Measurements from ENCODE around the gene TOM1L1. TPM values are rescaled to one million over a fixed set of nuclear protein-coding genes. Genes with fewer than 3 reads are reported as not detected.

The TOM1L1 gene
- total RNA-seq, 3 donors from 2014 or later (not counting 1 experiment from before 2014, with no cell fraction given): not detected

GRCh38 chr17:54941285-54941684 lies 40.6 kb downstream of the TOM1L1 start:
- no peak overlapping the region for H3K27ac Mint-ChIP-seq
- ATAC-seq (no peak), DNase-seq (no peak)
- no peaks in the 10 kb centered on the region for H3K4me1 ChIP-seq (ENCODE audit: control insufficient read depth, insufficient read depth, low read length)
- no peak overlapping the region for H3K4me3 ChIP-seq (ENCODE audit: low read length)
- no peak overlapping the region for H3K27ac ChIP-seq (ENCODE audit: low read length)
- H3K4me3 Mint-ChIP-seq: no peak overlapping the region
- WGBS (ENCODE audit: insufficient coverage): 100% methylated on average over 1 of the region's 1 CpG
- H3K27me3 Mint-ChIP-seq (ENCODE audit: low read depth in 2 of 2): no peaks in the 10 kb centered on the region
- no peaks in the 10 kb centered on the region for H3K9me3 Mint-ChIP-seq
- H3K36me3 ChIP-seq (ENCODE audit: control insufficient read depth, insufficient read depth, low read length): no peaks in the 10 kb centered on the region
- H3K9me3 ChIP-seq (ENCODE audit: control insufficient read depth, insufficient read depth, low read length): no peaks in the 10 kb centered on the region
- intact Hi-C loops (cut with micrococcal nuclease): no loop called here
- no peak for TF ChIP-seq CTCF (IDR thresholded peaks at IDR 0.05)
- no peaks in the 10 kb centered on the region for H3K36me3 Mint-ChIP-seq
- H3K27me3 ChIP-seq (ENCODE audit: control insufficient read depth, insufficient read depth, low read length): no peaks in the 10 kb centered on the region
- peaks cover 0 to 14% of the 10 kb centered on the region in 2 donors for H3K4me1 Mint-ChIP-seq

GRCh38 chr17:54944796-54945195 lies 44.1 kb downstream of the TOM1L1 start:
- DNase-seq: no peak
- Histone ChIP-seq H3K27me3 (ENCODE audit: control insufficient read depth, insufficient read depth, low read length) (no peaks in the 10 kb centered on the region), H3K36me3 (ENCODE audit: control insufficient read depth, insufficient read depth, low read length) (no peaks in the 10 kb centered on the region), H3K27ac (ENCODE audit: low read length) (no peak overlapping the region), H3K4me1 (ENCODE audit: control insufficient read depth, insufficient read depth, low read length) (no peaks in the 10 kb centered on the region), H3K9me3 (ENCODE audit: control insufficient read depth, insufficient read depth, low read length) (no peaks in the 10 kb centered on the region), H3K4me3 (ENCODE audit: low read length) (no peak overlapping the region)
- no peak for TF ChIP-seq CTCF (IDR thresholded peaks at IDR 0.05)
- no peak for ATAC-seq
- no peaks in the 10 kb centered on the region for H3K36me3 Mint-ChIP-seq
- H3K27ac Mint-ChIP-seq: no peak overlapping the region
- no peaks in the 10 kb centered on the region for H3K9me3 Mint-ChIP-seq
- WGBS (ENCODE audit: insufficient coverage): 17% methylated on average over 1 of the region's 1 CpG
- no peak overlapping the region for H3K4me3 Mint-ChIP-seq
- H3K27me3 Mint-ChIP-seq (ENCODE audit: low read depth in 2 of 2): peaks cover 0 to 9% of the 10 kb centered on the region in 2 donors
- intact Hi-C loops (cut with micrococcal nuclease): no loop called here
- peaks cover 6 to 23% of the 10 kb centered on the region in 2 donors for H3K4me1 Mint-ChIP-seq

GRCh38 chr17:54945231-54945630 lies 44.6 kb downstream of the TOM1L1 start:
- ATAC-seq: no peak
- Histone ChIP-seq H3K27me3 (ENCODE audit: control insufficient read depth, insufficient read depth, low read length) (no peaks in the 10 kb centered on the region), H3K4me1 (ENCODE audit: control insufficient read depth, insufficient read depth, low read length) (no peaks in the 10 kb centered on the region), H3K27ac (ENCODE audit: low read length) (no peak overlapping the region), H3K36me3 (ENCODE audit: control insufficient read depth, insufficient read depth, low read length) (no peaks in the 10 kb centered on the region), H3K4me3 (ENCODE audit: low read length) (no peak overlapping the region), H3K9me3 (ENCODE audit: control insufficient read depth, insufficient read depth, low read length) (no peaks in the 10 kb centered on the region)
- intact Hi-C loops (cut with micrococcal nuclease): no loop called here
- Mint-ChIP-seq H3K4me3 (no peak overlapping the region), H3K36me3 (no peaks in the 10 kb centered on the region), H3K27me3 (ENCODE audit: low read depth in 2 of 2) (peaks cover 0 to 9% of the 10 kb centered on the region in 2 donors), H3K9me3 (no peaks in the 10 kb centered on the region), H3K27ac (no peak overlapping the region), H3K4me1 (peaks cover 6 to 23% of the 10 kb centered on the region in 2 donors)
- DNase-seq: no peak
- no CpG with 5 or more reads among the region's 1 CpG for WGBS (ENCODE audit: insufficient coverage)
- TF ChIP-seq CTCF (IDR thresholded peaks at IDR 0.05): no peak

- H3K4me3 Mint-ChIP-seq: no peak overlapping the region
- no peak overlapping the region for H3K27ac ChIP-seq (ENCODE audit: low read length)
- no peaks in the 10 kb centered on the region for H3K36me3 ChIP-seq (ENCODE audit: control insufficient read depth, insufficient read depth, low read length)
- DNase-seq (no peak), ATAC-seq (no peak)
- H3K27me3 Mint-ChIP-seq (ENCODE audit: low read depth in 2 of 2): peaks cover 0 to 9% of the 10 kb centered on the region in 2 donors
- H3K9me3 ChIP-seq (ENCODE audit: control insufficient read depth, insufficient read depth, low read length): no peaks in the 10 kb centered on the region
- no peaks in the 10 kb centered on the region for H3K27me3 ChIP-seq (ENCODE audit: control insufficient read depth, insufficient read depth, low read length)
- no peak for TF ChIP-seq CTCF (IDR thresholded peaks at IDR 0.05)
- H3K4me1 ChIP-seq (ENCODE audit: control insufficient read depth, insufficient read depth, low read length): no peaks in the 10 kb centered on the region
- H3K27ac Mint-ChIP-seq: no peak overlapping the region
- H3K9me3 Mint-ChIP-seq: no peaks in the 10 kb centered on the region
- no peaks in the 10 kb centered on the region for H3K36me3 Mint-ChIP-seq
- intact Hi-C loops (cut with micrococcal nuclease): no loop called here
- WGBS (ENCODE audit: insufficient coverage): 89% methylated on average over 1 of the region's 1 CpG
- peaks cover 6 to 23% of the 10 kb centered on the region in 2 donors for H3K4me1 Mint-ChIP-seq
- no peak overlapping the region for H3K4me3 ChIP-seq (ENCODE audit: low read length)
Measured at GRCh38 chr17:54945671-54946070, 45.0 kb downstream of the TOM1L1 start.
